ENCODE data around the gene ADGRD2.

DNA sequence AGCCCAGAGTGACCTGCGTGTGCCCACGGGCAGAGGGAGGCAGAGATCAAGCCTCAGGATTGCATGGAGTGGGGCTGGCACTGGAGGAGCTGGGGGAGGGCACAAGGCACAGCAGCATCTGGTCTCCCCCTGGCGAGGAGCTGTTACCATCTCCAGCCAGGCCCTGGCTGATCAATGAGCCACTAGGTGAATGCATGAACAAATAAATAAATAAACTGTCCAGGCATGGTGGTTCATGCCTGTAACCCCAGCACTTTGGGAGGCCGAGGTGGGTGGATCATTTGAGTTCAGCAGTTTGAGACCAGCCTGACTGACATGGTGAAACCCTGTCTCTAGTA, 20.8 kb upstream of the ADGRD2 start:
- TF ChIP-seq, protein P1, sequence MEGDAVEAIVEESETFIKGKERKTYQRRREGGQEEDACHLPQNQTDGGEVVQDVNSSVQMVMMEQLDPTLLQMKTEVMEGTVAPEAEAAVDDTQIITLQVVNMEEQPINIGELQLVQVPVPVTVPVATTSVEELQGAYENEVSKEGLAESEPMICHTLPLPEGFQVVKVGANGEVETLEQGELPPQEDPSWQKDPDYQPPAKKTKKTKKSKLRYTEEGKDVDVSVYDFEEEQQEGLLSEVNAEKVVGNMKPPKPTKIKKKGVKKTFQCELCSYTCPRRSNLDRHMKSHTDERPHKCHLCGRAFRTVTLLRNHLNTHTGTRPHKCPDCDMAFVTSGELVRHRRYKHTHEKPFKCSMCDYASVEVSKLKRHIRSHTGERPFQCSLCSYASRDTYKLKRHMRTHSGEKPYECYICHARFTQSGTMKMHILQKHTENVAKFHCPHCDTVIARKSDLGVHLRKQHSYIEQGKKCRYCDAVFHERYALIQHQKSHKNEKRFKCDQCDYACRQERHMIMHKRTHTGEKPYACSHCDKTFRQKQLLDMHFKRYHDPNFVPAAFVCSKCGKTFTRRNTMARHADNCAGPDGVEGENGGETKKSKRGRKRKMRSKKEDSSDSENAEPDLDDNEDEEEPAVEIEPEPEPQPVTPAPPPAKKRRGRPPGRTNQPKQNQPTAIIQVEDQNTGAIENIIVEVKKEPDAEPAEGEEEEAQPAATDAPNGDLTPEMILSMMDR (IDR thresholded peaks at IDR 0.05), result no peak
- TF ChIP-seq POLR2AphosphoS5 (IDR thresholded peaks at IDR 0.05) (no peak), POLR2A (IDR thresholded peaks at IDR 0.05) (no peak)
